Measurements from ENCODE around the gene COL9A3. TPM values are rescaled to one million over a fixed set of nuclear protein-coding genes. Genes with fewer than 3 reads are reported as not detected.

The COL9A3 gene
- total and polyA plus RNA-seq, 8 donors = 2.3 to 107 (median 56.2) TPM

GRCh38 chr20:62802026-62802712, 14.7 kb upstream of the COL9A3 start:
- TF ChIP-seq CTCF (IDR thresholded peaks at IDR 0.05) = no peak
- peaks cover 19 to 52% of the 10 kb centered on the region in 2 donors for H3K4me1 ChIP-seq
- peaks cover 0 to 47% of the 10 kb centered on the region in 2 donors for H3K36me3 ChIP-seq
- no peak overlapping the region for H3K27ac ChIP-seq
- H3K27me3 ChIP-seq = no peaks in the 10 kb centered on the region
- no peaks in the 10 kb centered on the region for H3K9me3 ChIP-seq
- no peak overlapping the region for H3K4me3 ChIP-seq
- DNase-seq = no peak
- no peak for ATAC-seq
- intact Hi-C loops (cut with DNase I) = no loop called here

GRCh38 chr20:62804021-62804626, 12.7 kb upstream of the COL9A3 start:
- H3K4me3 ChIP-seq = peak overlapping the region; percentile 94 to 97
- no peaks in the 10 kb centered on the region for H3K9me3 ChIP-seq
- no peak for ATAC-seq
- no peak for DNase-seq
- H3K36me3 ChIP-seq = peaks cover 0 to 53% of the 10 kb centered on the region in 2 donors
- no peak for TF ChIP-seq CTCF (IDR thresholded peaks at IDR 0.05)
- no peaks in the 10 kb centered on the region for H3K27me3 ChIP-seq
- intact Hi-C loops (cut with DNase I) = no loop called here
- peak overlapping the region; percentile 80 to 91 for H3K27ac ChIP-seq
- peaks cover 17 to 56% of the 10 kb centered on the region in 2 donors for H3K4me1 ChIP-seq

GRCh38 chr20:62804627-62805154, 12.2 kb upstream of the COL9A3 start, which contains the start of gene OGFR:
Gene OGFR, plus strand, starts transcription at chr20:62804835. Its CDS starts 25 bp downstream, at chr20:62804860.
- peaks cover 0 to 53% of the 10 kb centered on the region in 2 donors for H3K36me3 ChIP-seq
- H3K27me3 ChIP-seq = no peaks in the 10 kb centered on the region
- ATAC-seq = peak; percentile 57
- peaks cover 17 to 56% of the 10 kb centered on the region in 2 donors for H3K4me1 ChIP-seq
- peak within 1 kb of the TSS; percentile 80 to 91 for H3K27ac ChIP-seq
- peak within 1 kb of the TSS; percentile 94 to 97 for H3K4me3 ChIP-seq
- H3K9me3 ChIP-seq = no peaks in the 10 kb centered on the region
- DNase-seq = peak in 3 of 4 donors; percentile 74 to 92 (median 75)
- intact Hi-C loops (cut with DNase I) = no loop called here
- TF ChIP-seq CTCF (IDR thresholded peaks at IDR 0.05) = no peak

- Histone ChIP-seq H3K4me1 (peaks cover 17 to 56% of the 10 kb centered on the region in 2 donors), H3K27me3 (no peaks in the 10 kb centered on the region), H3K4me3 (peak overlapping the region; percentile 94 to 97), H3K36me3 (peaks cover 0 to 53% of the 10 kb centered on the region in 2 donors), H3K9me3 (no peaks in the 10 kb centered on the region), H3K27ac (peak overlapping the region; percentile 80 to 91)
- no peak for TF ChIP-seq CTCF (IDR thresholded peaks at IDR 0.05)
- DNase-seq (no peak), ATAC-seq (peak; percentile 31)
- intact Hi-C loops (cut with DNase I) = no loop called here
Observed at GRCh38 chr20:62805155-62805710, 11.6 kb upstream of the COL9A3 start.
